Suprapubic skin (tissue), 4 donors: Measurements from ENCODE around the gene NME7. TPM values are rescaled to one million over a fixed set of nuclear protein-coding genes. Genes with fewer than 3 reads are reported as not detected.

Experiments used
- DNase-seq, 2 donors: peaks; one replicate each; pipeline ENCODE4 v3.0.0-alpha.2; 2019; ENCODE audit warnings: low spot score in 2 of 2
- H3K27ac ChIP-seq: fragments of 200-600 bp; sonication (generic); one replicate; pipeline ENCODE4 v1.5.1; 2019
- H3K27me3 ChIP-seq: fragments of 200-600 bp; sonication (generic); one replicate; pipeline ENCODE4 v1.5.1; 2019
- H3K36me3 ChIP-seq: fragments of 200-600 bp; sonication (generic); one replicate; pipeline ENCODE4 v1.5.1; 2019
- H3K4me1 ChIP-seq: fragments of 200-600 bp; sonication (generic); one replicate; pipeline ENCODE4 v1.5.1; 2019
- H3K4me3 ChIP-seq: fragments of 200-600 bp; sonication (generic); one replicate; pipeline ENCODE4 v1.5.1; 2019; ENCODE audit warnings: mild to moderate bottlenecking
- H3K9me3 ChIP-seq: fragments of 200-600 bp; sonication (generic); one replicate; pipeline ENCODE4 v1.5.1; 2019
- CTCF ChIP-seq, 2 donors: fragments of 200-600 bp in 1 of 2; fragments of 450-650 bp in 1 of 2; sonication (generic) in 1 of 2; IDR thresholded peaks; one replicate each; pipeline ENCODE4 v1.5.1; 2016 to 2019; ENCODE audit warnings: antibody characterized with exemption in 2 of 2, mild to moderate bottlenecking in 1 of 2, moderate library complexity in 1 of 2
- EP300 ChIP-seq: sonication (generic); formaldehyde crosslinking; IDR thresholded peaks from one replicate; pipeline ENCODE4 v1.6.1; 2017; ENCODE audit warnings: antibody characterized with exemption
- POLR2A ChIP-seq, 2 donors: fragments of 450-650 bp; IDR thresholded peaks; one replicate each; pipeline ENCODE4 v1.6.1; 2017; ENCODE audit warnings: antibody characterized with exemption in 2 of 2, mild to moderate bottlenecking in 2 of 2, moderate library complexity in 2 of 2
- POLR2AphosphoS5 ChIP-seq, 3 donors: sonication (generic); formaldehyde crosslinking; IDR thresholded peaks; one replicate each; pipeline ENCODE4 v1.6.1; 2017; ENCODE audit warnings: antibody characterized with exemption in 3 of 3
- WGBS: methylation state at CpG from one replicate; pipeline ENCODE4 v1.1.5; 2018; 5-methylcytosine and 5-hydroxymethylcytosine counted together
- total RNA-seq, 4 donors: library from RNA; depleted of rRNA; stranded (reverse); fragments of >200 nt; gene quantifications; one replicate each; pipeline ENCODE4 v1.1.0, GENCODE V29; 2016

The NME7 gene
- total RNA-seq, 4 donors from 2014 or later, result 9.5 to 13.9 (median 11.7) TPM

- no peaks in the 10 kb centered on the region for H3K4me1 ChIP-seq
- no peak overlapping the region for H3K27ac ChIP-seq
- no peaks in the 10 kb centered on the region for H3K36me3 ChIP-seq
- no peak for TF ChIP-seq POLR2AphosphoS5 (IDR thresholded peaks at IDR 0.05)
- no peak for TF ChIP-seq EP300
- TF ChIP-seq CTCF (IDR thresholded peaks at IDR 0.05), result no peak
- no peak for TF ChIP-seq POLR2A (IDR thresholded peaks at IDR 0.05)
- no peak overlapping the region for H3K4me3 ChIP-seq
- no peak for DNase-seq
- no peaks in the 10 kb centered on the region for H3K27me3 ChIP-seq
- no peaks in the 10 kb centered on the region for H3K9me3 ChIP-seq
- 79% methylated on average over 5 of the region's 5 CpGs for WGBS
These were observed 218.9 kb downstream of the NME7 start for GRCh38 chr1:169148472-169149252.

- no peaks in the 10 kb centered on the region for H3K27me3 ChIP-seq
- H3K9me3 ChIP-seq, result no peaks in the 10 kb centered on the region
- 89% methylated on average over 1 of the region's 1 CpG for WGBS
- H3K27ac ChIP-seq, result no peak overlapping the region
- no peak overlapping the region for H3K4me3 ChIP-seq
- no peaks in the 10 kb centered on the region for H3K36me3 ChIP-seq
- H3K4me1 ChIP-seq, result no peaks in the 10 kb centered on the region
- DNase-seq, result no peak
- TF ChIP-seq EP300, result no peak
These were observed 220.9 kb downstream of the NME7 start for GRCh38 chr1:169146576-169147214.

- H3K4me1 ChIP-seq, result no peaks in the 10 kb centered on the region
- no peak overlapping the region for H3K27ac ChIP-seq
- no peak overlapping the region for H3K4me3 ChIP-seq
- TF ChIP-seq CTCF (IDR thresholded peaks at IDR 0.05) (no peak), EP300 (no peak), POLR2A (IDR thresholded peaks at IDR 0.05) (no peak), POLR2AphosphoS5 (IDR thresholded peaks at IDR 0.05) (no peak)
- no peaks in the 10 kb centered on the region for H3K36me3 ChIP-seq
- no peaks in the 10 kb centered on the region for H3K9me3 ChIP-seq
- 88% methylated on average over 7 of the region's 7 CpGs for WGBS
- no peak for DNase-seq
- H3K27me3 ChIP-seq, result no peaks in the 10 kb centered on the region
These were observed 222.5 kb downstream of the NME7 start for GRCh38 chr1:169144941-169145626.

- H3K27me3 ChIP-seq, result no peaks in the 10 kb centered on the region
- TF ChIP-seq POLR2AphosphoS5 (IDR thresholded peaks at IDR 0.05), result no peak
- no peak for TF ChIP-seq CTCF (IDR thresholded peaks at IDR 0.05)
- no peak for TF ChIP-seq EP300
- TF ChIP-seq POLR2A (IDR thresholded peaks at IDR 0.05), result no peak
- H3K27ac ChIP-seq, result no peak overlapping the region
- no peaks in the 10 kb centered on the region for H3K36me3 ChIP-seq
- no peak overlapping the region for H3K4me3 ChIP-seq
- no peak for DNase-seq
- H3K9me3 ChIP-seq, result no peaks in the 10 kb centered on the region
- H3K4me1 ChIP-seq, result no peaks in the 10 kb centered on the region
These were observed 223.6 kb downstream of the NME7 start for GRCh38 chr1:169143984-169144383.

GRCh38 chr1:169143346-169143745 lies 224.3 kb downstream of the NME7 start:
- Histone ChIP-seq H3K9me3 (no peaks in the 10 kb centered on the region), H3K36me3 (no peaks in the 10 kb centered on the region), H3K27me3 (no peaks in the 10 kb centered on the region), H3K27ac (no peak overlapping the region), H3K4me3 (no peak overlapping the region), H3K4me1 (no peaks in the 10 kb centered on the region)
- no peak for DNase-seq
- 82% methylated on average over 3 of the region's 3 CpGs for WGBS
- TF ChIP-seq EP300, result no peak
- TF ChIP-seq CTCF (IDR thresholded peaks at IDR 0.05), result no peak
- no peak for TF ChIP-seq POLR2AphosphoS5 (IDR thresholded peaks at IDR 0.05)
- no peak for TF ChIP-seq POLR2A (IDR thresholded peaks at IDR 0.05)
